ENCODE measurements around the gene NPAS3. TPM values are rescaled to one million over a fixed set of nuclear protein-coding genes. Genes with fewer than 3 reads are reported as not detected.

Gene NPAS3
- total RNA-seq, 1 donor from 2014 or later = 2.4 TPM

GRCh38 chr14:33636716-33637115 is 698.0 kb downstream of the NPAS3 start:
- Mint-ChIP-seq H3K4me3 (ENCODE audit: unreplicated experiment) (no peak overlapping the region), H3K9me3 (ENCODE audit: unreplicated experiment) (no peaks in the 10 kb centered on the region), H3K36me3 (ENCODE audit: unreplicated experiment) (no peaks in the 10 kb centered on the region), H3K27me3 (ENCODE audit: unreplicated experiment) (peaks cover 1% of the 10 kb centered on the region), H3K4me1 (ENCODE audit: low read depth, unreplicated experiment) (no peaks in the 10 kb centered on the region), H3K27ac (ENCODE audit: unreplicated experiment) (no peak overlapping the region)
- no peak for DNase-seq
- TF ChIP-seq CTCF (IDR thresholded peaks at IDR 0.05; ENCODE audit: partially characterized antibody, unreplicated experiment) = no peak

DNA sequence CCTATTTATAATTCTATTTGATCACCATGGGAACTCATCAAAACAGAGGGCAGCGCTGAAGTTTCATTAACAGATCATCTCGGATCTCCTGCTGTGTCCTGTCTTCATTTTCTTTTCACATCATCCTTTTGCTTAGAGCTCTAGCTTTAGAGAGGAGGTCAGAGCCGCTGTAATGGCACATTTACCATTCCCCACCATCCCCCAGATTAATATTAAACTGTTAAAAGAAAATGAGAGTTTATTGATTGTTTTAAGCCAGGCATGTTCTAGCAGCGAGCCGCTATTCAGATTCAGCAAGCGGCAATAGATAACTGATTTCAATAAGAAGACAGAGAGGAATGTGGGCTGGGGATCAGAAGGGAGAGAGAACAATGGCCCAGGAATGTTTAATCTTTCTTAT is 703.4 kb downstream of the NPAS3 start:
- DNase-seq = no peak
- no peak for TF ChIP-seq CTCF (IDR thresholded peaks at IDR 0.05; ENCODE audit: partially characterized antibody, unreplicated experiment)
- H3K4me1 Mint-ChIP-seq (ENCODE audit: low read depth, unreplicated experiment) = peaks cover 10% of the 10 kb centered on the region
- H3K4me3 Mint-ChIP-seq (ENCODE audit: unreplicated experiment) = peak overlapping the region; percentile 53
- H3K36me3 Mint-ChIP-seq (ENCODE audit: unreplicated experiment) = no peaks in the 10 kb centered on the region
- H3K27me3 Mint-ChIP-seq (ENCODE audit: unreplicated experiment) = no peaks in the 10 kb centered on the region
- no peak overlapping the region for H3K27ac Mint-ChIP-seq (ENCODE audit: unreplicated experiment)
- H3K9me3 Mint-ChIP-seq (ENCODE audit: unreplicated experiment) = no peaks in the 10 kb centered on the region

GRCh38 chr14:33642691-33643244 is 704.1 kb downstream of the NPAS3 start:
- no peak for DNase-seq
- Mint-ChIP-seq H3K27me3 (ENCODE audit: unreplicated experiment) (no peaks in the 10 kb centered on the region), H3K36me3 (ENCODE audit: unreplicated experiment) (no peaks in the 10 kb centered on the region), H3K27ac (ENCODE audit: unreplicated experiment) (no peak overlapping the region), H3K9me3 (ENCODE audit: unreplicated experiment) (no peaks in the 10 kb centered on the region), H3K4me1 (ENCODE audit: low read depth, unreplicated experiment) (peaks cover 10% of the 10 kb centered on the region), H3K4me3 (ENCODE audit: unreplicated experiment) (no peak overlapping the region)
- TF ChIP-seq CTCF (IDR thresholded peaks at IDR 0.05; ENCODE audit: partially characterized antibody, unreplicated experiment) = no peak

GRCh38 chr14:33643426-33644181 is 704.9 kb downstream of the NPAS3 start:
- Mint-ChIP-seq H3K9me3 (ENCODE audit: unreplicated experiment) (no peaks in the 10 kb centered on the region), H3K36me3 (ENCODE audit: unreplicated experiment) (no peaks in the 10 kb centered on the region), H3K27ac (ENCODE audit: unreplicated experiment) (no peak overlapping the region), H3K27me3 (ENCODE audit: unreplicated experiment) (no peaks in the 10 kb centered on the region), H3K4me1 (ENCODE audit: low read depth, unreplicated experiment) (peaks cover 10% of the 10 kb centered on the region), H3K4me3 (ENCODE audit: unreplicated experiment) (no peak overlapping the region)
- no peak for DNase-seq
- TF ChIP-seq CTCF (IDR thresholded peaks at IDR 0.05; ENCODE audit: partially characterized antibody, unreplicated experiment) = no peak

DNA sequence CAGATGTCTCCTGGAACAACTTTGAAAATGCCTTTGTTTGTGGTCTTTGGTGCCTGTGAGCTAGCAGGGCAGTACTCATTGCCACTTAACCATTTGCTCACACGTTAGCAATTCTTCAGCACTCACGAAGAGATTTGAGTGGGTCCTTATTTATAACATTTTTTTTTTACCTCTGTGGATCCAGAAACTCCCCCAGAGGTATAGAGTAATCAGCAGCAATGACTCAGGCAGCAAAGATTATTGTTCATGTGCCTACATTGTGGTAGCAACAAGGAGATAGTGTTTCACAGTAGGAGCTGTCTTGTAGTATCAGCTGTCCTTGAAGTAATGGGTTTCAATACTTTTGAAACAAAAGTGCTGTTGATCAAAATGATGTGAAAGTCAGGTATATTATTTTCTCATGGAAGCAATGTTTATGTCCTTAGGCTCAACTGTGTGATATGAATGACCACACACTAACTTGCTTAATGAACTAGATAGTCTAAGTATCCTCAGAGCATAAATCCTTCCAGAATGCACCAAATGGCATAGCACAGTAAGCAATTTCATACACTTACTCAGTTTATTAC is 708.1 kb downstream of the NPAS3 start:
- Mint-ChIP-seq H3K4me3 (ENCODE audit: unreplicated experiment) (no peak overlapping the region), H3K9me3 (ENCODE audit: unreplicated experiment) (no peaks in the 10 kb centered on the region), H3K4me1 (ENCODE audit: low read depth, unreplicated experiment) (peaks cover 10% of the 10 kb centered on the region), H3K36me3 (ENCODE audit: unreplicated experiment) (no peaks in the 10 kb centered on the region), H3K27me3 (ENCODE audit: unreplicated experiment) (no peaks in the 10 kb centered on the region), H3K27ac (ENCODE audit: unreplicated experiment) (no peak overlapping the region)
- TF ChIP-seq CTCF (IDR thresholded peaks at IDR 0.05; ENCODE audit: partially characterized antibody, unreplicated experiment) = no peak
- DNase-seq = no peak

Measured in glutamatergic neuron (in vitro differentiated cells).